ENCODE results near the gene MOGAT2. TPM values are rescaled to one million over a fixed set of nuclear protein-coding genes. Genes with fewer than 3 reads are reported as not detected.

MOGAT2 gene
- total and polyA plus RNA-seq, 2 of the 13 experiments (the other 11 are each of a cell fraction or from before 2014, with no cell fraction given) = 27.2 to 27.8 TPM

- TF ChIP-seq AFF4 (CRISPR knock-in tag; IDR thresholded peaks at IDR 0.05) = no peak
- TF ChIP-seq NR2F1 (CRISPR knock-in tag; IDR thresholded peaks at IDR 0.05) = peak in 1 of 2 experiments; percentile 58; a peak in 1 of 4 replicates
- TF ChIP-seq MXD4 (CRISPR knock-in tag; IDR thresholded peaks at IDR 0.05) = 0 out of 2 replicates have a peak, but pooled peaks have one; percentile 34
- no peak for TF ChIP-seq ZNF225 (CRISPR knock-in tag; IDR thresholded peaks at IDR 0.05)
- TF ChIP-seq MEF2D (CRISPR knock-in tag; IDR thresholded peaks at IDR 0.05) = peak; percentile 90
- peak; percentile 82; the same call in 1 of the 2 replicates for TF ChIP-seq RCOR2 (CRISPR knock-in tag; IDR thresholded peaks at IDR 0.05)
- TF ChIP-seq KMT2A (CRISPR knock-in tag; IDR thresholded peaks at IDR 0.05) = 0 out of 2 replicates have a peak, but pooled peaks have one; percentile 48
- peak; percentile 80 for TF ChIP-seq ISL2 (CRISPR knock-in tag; IDR thresholded peaks at IDR 0.05)
- no peak for TF ChIP-seq HNRNPH1 (optimal IDR thresholded peaks at IDR 0.05; ENCODE audit: low read depth, low read length)
- TF ChIP-seq PITX1 (CRISPR knock-in tag; IDR thresholded peaks at IDR 0.05) = 0 out of 2 replicates have a peak, but pooled peaks have one; percentile 48
- no peak for TF ChIP-seq ARNT2 (CRISPR knock-in tag; IDR thresholded peaks at IDR 0.05; ENCODE audit: low read depth)
- TF ChIP-seq REXO4 (CRISPR knock-in tag; IDR thresholded peaks at IDR 0.05; ENCODE audit: borderline replicate concordance) = no peak
- TF ChIP-seq ZFP36L1 (CRISPR knock-in tag; IDR thresholded peaks at IDR 0.05) = no peak
- no peak for TF ChIP-seq EED (CRISPR knock-in tag; IDR thresholded peaks at IDR 0.05)
- peak; percentile 74; the same call in 1 of the 2 replicates for TF ChIP-seq IKZF5 (CRISPR knock-in tag; IDR thresholded peaks at IDR 0.05)
- TF ChIP-seq BRF2 (CRISPR knock-in tag; IDR thresholded peaks at IDR 0.05) = 0 out of 2 replicates have a peak, but pooled peaks have one; percentile 56
- peak; percentile 66 for TF ChIP-seq SOX5 (CRISPR knock-in tag; IDR thresholded peaks at IDR 0.05; ENCODE audit: borderline replicate concordance)
- TF ChIP-seq ARID5B (CRISPR knock-in tag; IDR thresholded peaks at IDR 0.05) = peak; percentile 92
- no peak for TF ChIP-seq GPN1 (CRISPR knock-in tag; IDR thresholded peaks at IDR 0.05; ENCODE audit: borderline replicate concordance)
Observed at GRCh38 chr11:75762885-75763284, 45.2 kb downstream of the MOGAT2 start (continued).
